Left colon (tissue), 2 donors: Measurements from ENCODE around the gene SUSD5. TPM values are rescaled to one million over a fixed set of nuclear protein-coding genes. Genes with fewer than 3 reads are reported as not detected.

Experiments
- ATAC-seq: fragments of 200-7000 bp; cut with Tn5 transposase; one replicate; pipeline ENCODE4 v1.9.1; 2020; ENCODE audit warnings: mild to moderate bottlenecking, moderate library complexity
- DNase-seq, 2 donors: peaks; one replicate each; pipeline ENCODE4 v3.0.0-alpha.2; 2020
- intact Hi-C, 2 donors: fragments of 100-400 bp; cut with DNase I in 1 of 2; cut with micrococcal nuclease in 1 of 2; formaldehyde crosslinking; loops; one replicate each; pipeline versions ENCODE4 v1.11.2 to v1.14.0; 2022; cut with DNase I, micrococcal nuclease
- long read RNA-seq: library from polyadenylated mRNA; unstranded; transcript quantifications from one replicate; pipeline ENCODE4 v2.0.0, GENCODE V29; 2021
- total RNA-seq, 2 donors: library from RNA; stranded (reverse); fragmentation: NEBNext Ultra II Directional; extraction: Animal tissue kit (Norgen Biotek cat#: 25700); gene quantifications; one replicate each; pipeline ENCODE4 v1.2.1, GENCODE V29; 2021
- donor health status: DM: no; HTN: no; CAD: no.
- donor health status: DM: yes; HTN: yes; CAD: no.

The SUSD5 gene
- under 1 TPM; 0.37 to 0.89 TPM for total RNA-seq
- long read RNA-seq, partial matches to known transcripts = 0 of 1 reads
- long read RNA-seq, other reads (novel, unspliced or antisense) = 1 of 1 reads

- no peak for ATAC-seq
- intact Hi-C loops = no loop called here
- no peak for DNase-seq
Observed at GRCh38 chr3:33218446-33219174, at the start of gene SUSD5. Gene SUSD5 (minus strand): TSS chr3:33218810. CDS start chr3:33218797, 13 bp downstream.

DNA sequence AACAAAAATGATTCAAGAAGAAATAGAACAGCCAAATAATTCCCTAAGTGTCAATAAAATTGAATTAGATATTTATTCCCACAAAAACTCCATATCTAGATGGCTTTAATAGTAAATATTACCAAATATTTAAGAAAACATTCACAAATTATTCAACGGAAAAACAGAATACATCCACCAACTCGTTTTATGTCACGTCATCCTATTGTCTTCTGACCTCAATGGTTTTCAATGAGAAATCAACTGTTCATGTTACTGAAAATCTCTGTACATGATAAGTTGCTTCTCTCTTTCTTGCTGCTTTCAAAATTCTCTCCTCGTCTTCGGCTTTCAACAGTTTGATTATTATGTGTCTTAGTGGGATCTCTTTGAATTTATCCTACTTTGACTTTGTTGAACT lies 41.5 kb upstream of the SUSD5 start:
- DNase-seq (no peak), ATAC-seq (no peak)
- intact Hi-C loops = no loop called here

DNA sequence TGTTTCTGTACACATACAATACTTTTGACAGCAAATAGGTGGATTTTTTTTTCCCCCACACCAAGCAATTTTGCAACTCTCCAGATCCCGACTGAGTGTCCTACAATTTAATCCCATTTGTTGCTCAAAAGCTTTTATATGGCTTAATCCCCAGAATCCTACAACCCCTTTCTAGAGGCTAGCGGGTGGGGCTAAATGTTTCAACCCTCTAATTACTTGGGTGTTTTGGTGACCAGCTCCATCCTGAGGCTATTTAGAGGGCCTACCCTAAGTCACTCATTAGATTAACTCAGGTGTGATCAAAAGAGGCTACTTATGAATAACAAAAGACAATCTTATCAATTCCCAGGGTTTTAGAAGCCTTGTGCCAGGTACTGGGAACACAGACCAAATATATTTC lies 37.6 kb upstream of the SUSD5 start:
- intact Hi-C loops = no loop called here

GRCh38 chr3:33250712-33251111 lies 32.1 kb upstream of the SUSD5 start:
- intact Hi-C loops = no loop called here
- DNase-seq (no peak), ATAC-seq (no peak)

More for the DNA sequence above, 37.6 kb upstream of the SUSD5 start:
- no peak for DNase-seq
- ATAC-seq = no peak

- intact Hi-C loops = no loop called here
- DNase-seq (no peak), ATAC-seq (no peak)
Observed at GRCh38 chr3:33246786-33247185, 28.2 kb upstream of the SUSD5 start.

DNA sequence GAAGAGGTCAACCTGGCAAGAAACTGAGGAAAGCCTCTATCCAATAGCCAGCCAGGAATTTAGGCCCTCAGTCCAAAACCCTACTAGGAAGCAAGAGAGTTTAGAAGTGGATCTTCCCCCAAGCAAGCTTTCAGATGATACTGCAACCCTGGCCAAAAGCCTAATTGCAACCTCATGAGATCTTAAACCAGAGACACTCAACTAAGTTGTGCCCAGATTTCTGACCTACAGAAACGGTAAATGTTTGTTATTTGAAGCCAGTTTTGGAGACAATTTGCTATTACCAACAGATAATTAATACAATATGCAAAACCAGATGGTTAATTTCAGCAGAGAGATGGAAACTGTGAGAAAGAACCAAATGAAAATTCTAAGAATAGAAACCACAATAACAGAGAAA lies 21.7 kb upstream of the SUSD5 start:
- no peak for DNase-seq
- intact Hi-C loops = no loop called here
- ATAC-seq = no peak

DNA sequence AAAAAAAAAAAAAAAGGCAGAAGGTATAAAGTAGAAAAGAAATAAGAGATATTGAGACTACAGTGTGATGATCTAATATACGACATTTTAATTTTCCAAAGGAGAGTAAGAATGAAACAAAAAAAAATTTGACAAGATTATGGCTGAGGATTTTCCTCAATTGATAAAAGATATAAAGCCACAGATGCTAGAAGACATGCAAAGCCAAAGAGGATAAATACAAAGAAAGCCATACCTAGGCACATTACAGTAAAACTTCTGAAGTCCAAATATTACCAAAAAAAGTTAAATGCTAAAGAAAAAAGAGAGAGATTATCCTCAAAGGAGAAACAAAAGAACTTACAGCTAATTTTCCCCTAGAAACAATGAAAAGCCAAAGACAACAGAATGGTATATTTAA lies 20.3 kb upstream of the SUSD5 start:
- ATAC-seq = no peak
- intact Hi-C loops = no loop called here
- no peak for DNase-seq

- ATAC-seq = no peak
- intact Hi-C loops = no loop called here
- DNase-seq = no peak
Observed at GRCh38 chr3:33237439-33237838, 18.8 kb upstream of the SUSD5 start.

DNA sequence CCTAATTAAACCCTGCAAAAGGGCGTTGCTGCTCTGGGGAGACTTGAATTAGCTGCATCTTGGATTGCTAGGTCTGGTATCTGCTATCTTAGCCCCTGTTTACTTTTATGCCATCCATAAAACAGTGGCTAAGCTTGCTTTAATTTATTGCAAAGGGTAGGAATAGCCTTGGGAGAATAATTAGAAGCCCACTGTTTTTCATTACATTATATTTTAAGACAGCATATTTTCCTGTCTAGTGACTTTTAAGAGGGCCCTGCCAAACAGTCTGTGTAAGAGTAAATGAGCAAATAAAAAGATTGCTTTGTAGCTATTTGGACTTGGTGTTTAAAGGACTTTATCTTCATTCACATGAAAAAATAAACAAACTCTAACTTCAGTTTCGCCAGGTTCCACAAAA lies 17.4 kb upstream of the SUSD5 start:
- no peak for ATAC-seq
- intact Hi-C loops = no loop called here

GRCh38 chr3:33233884-33234283 lies 15.3 kb upstream of the SUSD5 start:
- intact Hi-C loops = no loop called here
- ATAC-seq (no peak), DNase-seq (no peak)

More for the DNA sequence above, 17.4 kb upstream of the SUSD5 start:
- DNase-seq = no peak

DNA sequence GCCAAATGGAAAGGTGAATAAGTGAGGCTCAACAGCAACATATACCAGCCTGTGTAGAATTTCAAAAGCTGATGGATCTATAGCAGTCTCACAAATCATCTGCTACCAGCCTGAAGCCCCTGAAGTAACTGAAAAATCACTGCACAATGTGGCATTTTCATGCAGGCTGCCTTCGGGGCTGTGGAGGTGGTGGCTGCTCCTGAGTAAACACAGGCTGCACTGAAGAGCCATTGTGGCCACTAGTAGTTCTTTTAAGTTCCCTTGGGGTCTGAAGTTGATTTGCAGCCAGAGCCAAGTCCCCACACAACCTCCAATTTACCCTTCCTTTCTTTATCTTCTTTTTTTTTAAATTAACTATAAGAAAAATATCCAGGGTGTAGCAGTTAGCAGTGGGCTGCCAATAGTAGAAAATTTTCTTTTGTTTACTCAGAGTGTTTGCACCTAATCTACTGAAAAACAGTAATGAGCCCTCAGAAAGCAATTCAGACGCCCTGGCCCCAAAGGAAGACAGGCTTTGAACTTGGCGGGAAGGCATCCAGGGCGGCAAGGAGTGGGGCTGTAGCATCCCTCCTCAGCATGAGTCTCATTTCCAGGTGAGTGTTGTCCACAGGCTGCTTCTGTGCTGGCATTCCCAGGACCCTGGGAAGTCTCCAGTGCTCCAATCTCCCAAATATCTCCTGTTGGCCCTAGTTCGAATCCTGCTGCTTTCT lies 13.3 kb upstream of the SUSD5 start:
- intact Hi-C loops = no loop called here
- DNase-seq (no peak), ATAC-seq (no peak)

DNA sequence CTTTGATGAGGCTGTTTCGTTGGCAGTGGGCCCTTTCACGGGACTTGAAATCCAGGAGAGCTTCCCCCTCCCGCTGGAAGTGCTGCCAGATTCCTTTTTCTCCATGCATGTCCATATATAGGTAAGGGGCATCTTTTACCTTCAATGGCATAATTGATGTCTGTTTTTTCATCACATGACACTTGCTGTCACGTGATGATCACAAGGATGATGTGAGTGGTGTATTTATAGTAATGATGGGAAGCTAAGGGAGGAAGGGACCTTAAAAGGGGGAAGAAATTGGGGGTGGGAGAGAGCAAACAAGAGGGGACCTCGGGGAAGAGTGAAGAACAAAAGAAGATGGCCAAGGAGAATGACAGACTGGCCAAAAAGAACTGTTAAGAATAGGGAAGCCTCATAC lies 11.3 kb upstream of the SUSD5 start:
- ATAC-seq (no peak), DNase-seq (no peak)
- intact Hi-C loops = no loop called here

DNA sequence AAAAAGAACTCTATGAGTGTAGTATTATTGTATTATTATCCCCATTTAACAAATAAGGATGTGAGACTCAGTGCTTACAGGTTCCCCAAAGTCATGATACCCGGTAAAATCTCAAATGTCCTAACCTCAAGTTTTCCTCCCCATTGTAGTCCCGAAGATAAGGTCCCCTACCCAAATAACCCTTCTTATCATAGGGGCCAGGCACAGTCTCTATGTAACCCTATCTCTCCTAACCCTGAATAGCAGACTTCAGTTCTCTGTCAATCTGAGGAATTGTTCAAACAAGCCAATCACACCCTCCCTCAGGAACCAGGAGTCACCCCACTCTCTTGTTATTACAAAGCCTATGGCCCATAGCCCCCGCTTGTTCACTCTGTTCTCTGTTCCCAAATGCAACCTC lies 10.5 kb upstream of the SUSD5 start:
- no peak for ATAC-seq
- intact Hi-C loops = no loop called here

GRCh38 chr3:33221241-33221640 lies 2.6 kb upstream of the SUSD5 start:
- DNase-seq = no peak
- intact Hi-C loops = no loop called here
- no peak for ATAC-seq

More for the DNA sequence above, 10.5 kb upstream of the SUSD5 start:
- DNase-seq = no peak

GRCh38 chr3:33219175-33219487 lies 521 bp upstream of the SUSD5 start:
- DNase-seq (no peak), ATAC-seq (no peak)
- intact Hi-C loops = no loop called here

DNA sequence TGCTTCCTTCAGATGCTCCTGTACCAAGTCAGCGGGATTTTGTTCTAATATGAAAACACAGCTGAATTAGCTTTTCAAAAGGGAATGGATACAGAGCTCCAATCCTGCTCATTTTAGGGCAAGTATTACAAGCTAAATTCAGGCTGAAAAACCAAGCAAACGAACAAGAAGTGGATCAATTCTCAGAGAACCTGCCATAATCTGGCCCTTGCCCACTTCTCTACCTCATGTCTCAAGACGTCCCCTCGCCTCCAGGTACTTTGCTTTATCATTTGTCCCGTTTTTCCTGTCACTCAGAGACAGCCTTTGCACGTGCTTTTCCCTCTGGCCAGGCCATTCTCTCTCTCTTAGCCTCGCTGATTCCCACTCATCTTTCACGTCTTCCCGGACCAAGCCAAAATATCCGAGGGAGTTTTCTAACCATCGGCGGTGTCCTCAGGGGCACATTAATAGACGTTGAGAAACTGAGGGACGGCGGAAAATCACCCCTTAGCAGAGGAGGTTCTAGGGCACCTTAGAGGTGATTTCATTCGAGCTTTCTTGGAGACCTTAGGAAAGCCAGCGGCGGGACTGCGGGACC lies 654 bp downstream of the SUSD5 start:
- intact Hi-C loops = no loop called here
- DNase-seq (no peak), ATAC-seq (no peak)

GRCh38 chr3:33215739-33216138 lies 2.9 kb downstream of the SUSD5 start:
- intact Hi-C loops = no loop called here
- DNase-seq = no peak
- ATAC-seq = no peak

DNA sequence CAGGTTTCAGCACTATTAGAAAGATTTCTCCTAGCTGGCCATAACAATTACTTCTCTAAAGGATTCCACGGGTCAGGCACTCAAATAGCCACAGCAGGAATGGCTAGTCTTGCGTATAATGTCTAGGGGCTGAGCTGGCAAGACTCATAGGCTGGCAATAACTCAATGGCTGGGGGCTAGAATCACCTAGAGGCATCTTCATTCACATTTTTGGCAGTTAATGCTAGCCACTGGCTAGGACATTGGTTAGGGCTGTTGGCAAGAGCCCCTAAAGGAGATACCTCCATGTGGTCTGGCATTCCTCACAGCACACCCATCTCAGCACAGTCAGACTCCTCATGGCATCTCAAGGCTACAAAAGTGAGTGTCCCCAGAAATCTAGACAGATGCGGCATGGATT lies 6.2 kb downstream of the SUSD5 start:
- DNase-seq = no peak
- intact Hi-C loops = no loop called here
- no peak for ATAC-seq

DNA sequence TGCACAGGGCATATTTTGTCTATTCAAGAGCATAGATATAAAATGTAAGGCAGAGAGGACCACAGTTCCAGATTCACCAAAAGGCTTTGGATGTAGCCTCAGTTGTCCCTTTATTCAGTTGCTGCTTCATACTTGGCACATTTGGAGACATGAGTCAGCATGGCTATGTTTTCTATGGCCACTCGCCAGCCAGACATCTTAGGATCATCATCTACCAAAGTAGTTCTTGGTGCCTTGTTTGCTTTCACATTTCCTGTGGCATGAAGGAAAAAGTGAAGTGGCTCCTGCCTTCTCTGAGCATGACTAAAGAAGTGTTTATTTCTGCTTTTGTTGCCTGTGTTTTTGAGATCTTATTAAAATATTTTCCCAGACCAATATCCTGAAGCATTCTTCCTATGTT lies 7.2 kb downstream of the SUSD5 start:
- no peak for DNase-seq
- ATAC-seq = no peak
- intact Hi-C loops = no loop called here

GRCh38 chr3:33209357-33209756 lies 9.3 kb downstream of the SUSD5 start:
- intact Hi-C loops = no loop called here
- DNase-seq = no peak
- no peak for ATAC-seq
